GM21390 (cell line): ENCODE results near the gene SLC35A4.
A peak's percentile ranks its signal among the peaks of the same experiment; 100 is the strongest.
"Not testable (repeated sequence)": the region's sequence is repeated elsewhere in the genome, so short reads cannot be mapped to it uniquely, and the experiment has no call there.

ENCODE experiments used
- ATAC-seq: cut with Tn5 transposase; IDR thresholded peaks from one replicate; pipeline ENCODE4 v1.9.1; 2021; ENCODE audit not compliant: unreplicated experiment

SLC35A4 gene

DNA sequence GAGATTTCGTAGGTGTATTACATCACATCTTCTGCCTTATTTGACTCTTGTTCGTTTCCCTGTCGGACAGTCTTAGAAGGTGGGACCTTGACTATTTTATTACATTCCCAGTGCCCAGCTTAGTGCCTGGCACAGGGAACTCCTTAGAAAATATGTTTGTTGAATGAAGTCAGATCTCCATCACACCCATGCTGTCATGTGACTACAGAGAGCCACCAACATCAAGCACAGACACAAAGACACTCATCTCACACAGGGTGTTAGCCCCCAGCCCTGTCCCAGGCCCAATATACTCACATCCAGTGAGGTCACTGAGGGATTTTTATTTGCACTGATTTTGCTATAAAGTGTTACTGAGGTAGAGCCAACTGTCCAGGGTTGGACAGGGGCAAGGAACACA lies 6.7 kb upstream of the SLC35A4 start:
- no peak for ATAC-seq

DNA sequence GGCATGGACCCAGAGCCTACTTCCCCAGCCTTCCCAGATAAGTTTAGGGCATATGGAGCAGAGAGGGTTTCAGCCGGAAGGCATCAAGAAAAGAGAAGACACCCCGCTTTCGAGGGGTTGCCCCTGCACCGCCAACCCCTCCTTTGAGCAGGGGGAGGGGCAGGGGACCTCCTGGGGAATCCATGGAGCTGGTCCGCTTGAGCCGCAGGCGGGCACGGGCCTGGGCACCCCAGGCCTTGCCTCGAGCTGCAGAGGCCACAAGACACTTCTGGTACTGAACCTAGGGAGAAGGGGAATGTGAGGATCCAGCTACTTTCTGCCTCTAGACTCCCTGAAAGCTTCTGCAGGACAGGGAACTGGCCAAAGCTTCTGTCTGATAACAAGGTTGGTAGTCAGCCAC lies 6.1 kb upstream of the SLC35A4 start:
- no peak for ATAC-seq

DNA sequence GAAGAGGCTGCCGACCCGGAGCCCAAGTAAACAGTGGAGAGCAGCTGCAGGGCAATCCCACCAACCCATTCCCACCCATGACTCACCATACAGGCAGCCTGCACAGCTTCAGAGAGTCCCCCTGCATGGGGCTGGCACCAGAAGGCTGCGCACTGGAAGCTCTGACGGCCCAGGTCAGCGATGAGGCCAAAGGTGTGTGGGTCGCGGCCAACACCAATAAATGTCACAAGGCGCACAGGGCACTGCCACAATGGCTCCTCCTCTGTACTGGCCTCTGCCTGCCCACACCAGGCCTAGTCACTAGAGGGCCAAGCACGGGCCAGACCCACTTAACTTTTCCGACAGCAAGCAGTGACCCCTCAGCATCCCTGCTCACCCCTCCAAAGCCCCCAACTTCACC lies 4.4 kb upstream of the SLC35A4 start:
- no peak for ATAC-seq

DNA sequence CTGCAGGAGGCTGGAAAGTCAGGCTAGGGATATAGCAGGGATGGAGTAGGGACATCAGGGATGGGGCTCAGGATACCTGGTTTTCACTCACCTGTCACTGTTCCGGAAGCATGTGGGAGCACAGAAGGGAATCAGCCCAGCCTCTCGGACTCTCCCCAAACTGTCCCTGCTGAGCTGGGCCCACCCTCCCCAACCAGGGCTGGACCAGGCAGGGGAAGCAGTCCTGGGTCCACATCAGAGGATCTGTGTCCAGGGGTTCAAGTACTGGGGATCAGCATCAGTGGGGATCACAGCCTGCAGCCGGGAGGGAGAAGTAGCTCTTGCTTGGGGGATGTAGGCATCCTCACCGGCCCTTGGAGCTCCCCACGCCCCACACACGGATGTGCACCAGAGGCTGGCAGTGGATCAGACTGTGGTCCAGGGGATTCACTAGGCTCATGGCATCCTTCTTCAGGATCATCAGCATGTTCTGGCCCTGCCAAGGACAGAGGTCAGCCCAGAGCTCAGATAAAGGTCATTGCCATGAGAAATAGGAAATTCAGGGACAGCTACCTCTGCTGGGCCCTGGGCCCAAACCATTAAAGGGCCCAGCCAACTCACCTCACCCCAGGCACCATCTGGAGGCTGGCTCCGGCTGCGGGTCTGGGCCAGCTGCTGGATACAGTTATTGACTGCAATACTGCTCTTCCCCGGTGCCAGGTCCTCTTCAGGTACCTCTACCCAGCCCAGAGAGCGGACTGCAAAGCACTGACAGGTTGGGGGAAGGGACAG lies 2.7 kb upstream of the SLC35A4 start:
- no peak for ATAC-seq

DNA sequence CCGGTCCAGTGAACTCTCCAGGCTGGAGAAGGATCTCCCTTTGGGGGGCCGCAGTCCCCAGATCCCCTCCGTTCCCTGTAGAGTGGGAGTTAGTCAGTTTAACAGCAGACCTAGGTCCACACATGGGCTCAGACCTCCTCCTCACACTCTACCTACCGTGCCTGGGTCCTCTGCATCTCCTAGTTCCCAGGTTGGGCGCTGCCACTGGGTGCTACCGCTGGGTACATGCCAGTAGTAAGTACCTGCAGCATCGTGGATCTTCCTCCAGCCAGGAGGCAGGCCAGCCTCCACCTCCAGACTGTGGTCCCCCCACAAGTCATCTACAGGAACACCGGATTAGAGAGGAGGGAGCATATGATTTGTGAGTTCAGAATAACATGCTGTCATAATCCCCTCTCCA lies 1.0 kb upstream of the SLC35A4 start:
- no peak for ATAC-seq

DNA sequence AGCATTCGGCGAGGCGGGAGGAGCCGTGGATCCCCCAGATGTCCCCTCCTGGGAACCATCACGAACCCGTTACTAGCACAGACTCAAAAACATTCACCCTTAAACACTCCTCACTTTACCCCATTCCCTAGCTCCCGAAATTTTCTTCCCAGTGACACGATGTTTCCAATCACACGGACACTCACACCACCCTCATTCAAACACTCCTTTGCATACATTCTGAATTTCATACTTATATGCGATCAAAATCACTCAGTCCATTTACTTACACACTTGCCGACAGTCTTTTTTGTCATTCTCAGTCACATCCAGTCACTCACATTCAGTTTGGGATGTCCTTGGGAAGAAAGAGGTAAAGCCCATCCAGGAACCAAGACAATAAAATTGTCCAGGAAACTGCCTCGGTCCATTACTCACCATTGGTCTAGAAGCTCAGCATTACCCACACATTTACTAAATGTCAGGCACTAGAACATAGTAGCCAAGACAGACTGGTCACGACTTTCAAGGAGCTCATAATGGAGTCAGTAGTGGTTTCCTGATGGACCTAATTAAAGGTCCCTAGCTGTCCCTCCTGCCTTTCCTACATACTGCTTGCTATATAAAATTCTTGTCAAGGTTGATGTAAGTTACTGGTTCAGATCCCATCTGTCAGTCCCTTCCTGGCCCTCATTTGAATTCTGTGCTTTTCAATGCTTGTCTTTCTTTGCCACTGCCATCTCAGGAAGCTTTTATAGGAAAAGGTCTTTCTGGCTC lies 574 bp downstream of the SLC35A4 start:
- no peak for ATAC-seq

DNA sequence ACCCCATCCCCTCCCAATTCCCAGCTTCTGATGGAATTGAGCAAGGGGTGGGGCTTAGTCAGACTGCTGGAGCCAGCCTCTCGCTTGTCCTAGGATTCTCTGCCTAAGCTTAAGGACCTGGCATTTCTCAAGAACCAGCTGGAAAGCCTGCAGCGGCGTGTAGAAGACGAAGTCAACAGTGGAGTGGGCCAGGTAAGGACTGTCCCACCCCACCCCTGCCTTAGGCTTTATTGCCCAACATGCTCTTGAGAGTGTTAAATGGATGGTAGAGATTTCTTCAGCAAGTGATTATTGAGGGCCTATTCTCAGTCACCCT lies 1.1 kb downstream of the SLC35A4 start:
- ATAC-seq = no peak

DNA sequence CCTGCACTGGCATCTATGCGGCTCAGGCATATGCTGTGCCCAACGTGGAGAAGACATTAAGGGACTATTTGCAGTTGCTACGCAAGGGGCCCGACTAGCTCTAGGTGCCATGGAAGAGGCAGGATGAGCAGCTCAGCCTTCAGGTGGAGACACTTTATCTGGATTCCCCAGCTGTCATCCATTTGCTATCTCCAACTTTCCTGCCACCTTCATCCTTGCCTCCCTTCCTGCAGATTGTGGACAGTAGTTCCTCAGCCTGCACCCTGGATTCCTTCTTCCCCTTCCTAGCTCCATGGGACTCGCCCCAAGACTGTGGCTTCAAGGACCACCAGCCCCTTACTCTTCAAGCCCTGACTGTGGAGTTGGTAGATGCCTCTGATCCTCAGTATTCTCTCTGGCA lies 2.0 kb downstream of the SLC35A4 start:
- ATAC-seq = no peak

DNA sequence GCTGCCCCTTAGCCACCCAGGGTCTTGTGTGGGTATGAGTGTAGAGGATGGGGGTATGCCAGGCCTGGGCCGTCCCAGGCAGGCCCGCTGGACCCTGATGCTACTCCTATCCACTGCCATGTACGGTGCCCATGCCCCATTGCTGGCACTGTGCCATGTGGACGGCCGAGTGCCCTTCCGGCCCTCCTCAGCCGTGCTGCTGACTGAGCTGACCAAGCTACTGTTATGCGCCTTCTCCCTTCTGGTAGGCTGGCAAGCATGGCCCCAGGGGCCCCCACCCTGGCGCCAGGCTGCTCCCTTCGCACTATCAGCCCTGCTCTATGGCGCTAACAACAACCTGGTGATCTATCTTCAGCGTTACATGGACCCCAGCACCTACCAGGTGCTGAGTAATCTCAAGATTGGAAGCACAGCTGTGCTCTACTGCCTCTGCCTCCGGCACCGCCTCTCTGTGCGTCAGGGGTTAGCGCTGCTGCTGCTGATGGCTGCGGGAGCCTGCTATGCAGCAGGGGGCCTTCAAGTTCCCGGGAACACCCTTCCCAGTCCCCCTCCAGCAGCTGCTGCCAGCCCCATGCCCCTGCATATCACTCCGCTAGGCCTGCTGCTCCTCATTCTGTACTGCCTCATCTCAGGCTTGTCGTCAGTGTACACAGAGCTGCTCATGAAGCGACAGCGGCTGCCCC lies 2.6 kb downstream of the SLC35A4 start:
- no peak for ATAC-seq

DNA sequence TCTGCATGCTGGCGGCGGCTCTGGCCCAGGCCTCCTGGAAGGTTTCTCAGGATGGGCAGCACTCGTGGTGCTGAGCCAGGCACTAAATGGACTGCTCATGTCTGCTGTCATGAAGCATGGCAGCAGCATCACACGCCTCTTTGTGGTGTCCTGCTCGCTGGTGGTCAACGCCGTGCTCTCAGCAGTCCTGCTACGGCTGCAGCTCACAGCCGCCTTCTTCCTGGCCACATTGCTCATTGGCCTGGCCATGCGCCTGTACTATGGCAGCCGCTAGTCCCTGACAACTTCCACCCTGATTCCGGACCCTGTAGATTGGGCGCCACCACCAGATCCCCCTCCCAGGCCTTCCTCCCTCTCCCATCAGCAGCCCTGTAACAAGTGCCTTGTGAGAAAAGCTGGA lies 3.2 kb downstream of the SLC35A4 start:
- no peak for ATAC-seq

DNA sequence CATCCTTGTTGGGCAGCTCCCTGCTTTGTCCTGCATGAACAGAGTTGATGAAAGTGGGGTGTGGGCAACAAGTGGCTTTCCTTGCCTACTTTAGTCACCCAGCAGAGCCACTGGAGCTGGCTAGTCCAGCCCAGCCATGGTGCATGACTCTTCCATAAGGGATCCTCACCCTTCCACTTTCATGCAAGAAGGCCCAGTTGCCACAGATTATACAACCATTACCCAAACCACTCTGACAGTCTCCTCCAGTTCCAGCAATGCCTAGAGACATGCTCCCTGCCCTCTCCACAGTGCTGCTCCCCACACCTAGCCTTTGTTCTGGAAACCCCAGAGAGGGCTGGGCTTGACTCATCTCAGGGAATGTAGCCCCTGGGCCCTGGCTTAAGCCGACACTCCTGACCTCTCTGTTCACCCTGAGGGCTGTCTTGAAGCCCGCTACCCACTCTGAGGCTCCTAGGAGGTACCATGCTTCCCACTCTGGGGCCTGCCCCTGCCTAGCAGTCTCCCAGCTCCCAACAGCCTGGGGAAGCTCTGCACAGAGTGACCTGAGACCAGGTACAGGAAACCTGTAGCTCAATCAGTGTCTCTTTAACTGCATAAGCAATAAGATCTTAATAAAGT lies 3.9 kb downstream of the SLC35A4 start:
- no peak for ATAC-seq

DNA sequence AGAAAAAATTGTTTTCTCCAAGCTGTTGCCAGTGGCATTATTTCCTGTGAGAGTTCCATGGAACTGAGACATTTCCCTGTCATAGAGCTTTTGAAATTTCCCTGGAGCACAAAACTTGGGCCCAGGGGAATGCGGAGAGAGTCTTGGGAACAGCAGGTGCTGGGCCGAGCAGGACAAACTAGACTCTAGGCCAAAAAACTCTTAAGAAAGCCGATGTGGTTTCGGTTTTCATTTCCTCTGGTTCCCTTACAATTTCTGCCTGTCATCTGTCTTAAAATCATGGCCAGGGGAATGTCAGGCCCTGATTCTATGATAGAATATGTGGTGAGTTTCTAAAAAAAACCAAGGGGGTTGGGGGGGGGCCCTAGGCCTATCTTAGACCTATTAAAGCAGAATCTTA lies 4.6 kb downstream of the SLC35A4 start:
- peak; percentile 28 for ATAC-seq

DNA sequence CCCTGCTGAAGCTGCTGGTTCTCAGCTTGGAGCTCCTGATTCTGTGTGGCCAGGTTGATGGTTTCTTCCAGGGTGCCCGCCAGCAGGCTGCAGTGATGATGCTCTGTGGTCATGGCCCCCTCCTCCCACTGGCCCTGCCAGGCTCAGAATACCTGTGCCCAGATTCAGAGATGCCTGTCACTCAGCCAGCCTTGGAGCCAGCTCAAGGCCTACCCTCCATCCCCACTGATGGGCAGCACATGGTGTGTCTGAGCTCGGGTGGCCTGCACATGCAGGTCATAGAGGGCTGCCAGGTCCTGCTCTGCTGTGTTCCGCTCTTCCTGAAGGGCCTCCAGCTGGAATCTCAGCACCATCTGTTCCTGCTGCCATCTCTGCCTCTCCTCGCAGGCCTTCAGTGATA lies 5.4 kb downstream of the SLC35A4 start:
- no peak for ATAC-seq

DNA sequence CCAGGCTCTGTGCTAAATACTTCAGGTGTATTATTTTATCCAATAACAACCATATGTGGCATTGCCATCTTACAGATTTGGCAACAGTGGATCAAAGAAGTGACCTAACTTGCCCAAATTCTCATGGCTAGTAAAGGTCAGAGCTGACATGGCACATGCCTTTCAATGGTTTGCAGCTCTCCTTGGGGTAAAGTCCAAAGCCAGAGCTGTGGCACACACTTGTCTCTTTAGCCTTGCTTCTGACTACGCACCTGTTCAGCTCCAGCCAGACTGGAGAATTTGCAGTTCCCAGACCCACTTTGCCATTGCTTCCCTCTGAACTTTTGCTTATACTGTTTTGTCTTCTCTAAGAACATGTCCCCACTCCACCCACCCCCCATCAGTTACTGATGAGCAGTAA lies 5.9 kb downstream of the SLC35A4 start:
- no peak for ATAC-seq

DNA sequence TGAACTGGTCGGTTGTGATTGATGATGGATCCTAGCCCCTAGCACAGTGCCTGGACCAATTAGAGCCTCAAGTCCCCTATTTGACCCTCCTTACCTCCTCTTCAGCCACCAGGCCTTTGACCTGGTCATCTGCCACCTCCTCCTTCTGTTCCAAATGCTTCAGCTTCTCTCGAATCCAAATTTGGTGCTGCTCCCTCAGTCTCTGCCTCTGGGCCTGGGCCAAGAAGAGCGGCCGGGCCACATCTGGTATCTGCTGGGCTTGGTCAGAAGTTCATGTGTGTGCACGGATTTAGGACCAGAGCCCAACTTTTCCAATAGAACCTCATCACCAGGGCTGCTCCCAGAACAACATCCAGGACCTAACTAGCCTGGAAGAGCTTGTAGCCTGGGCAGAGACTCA lies 6.5 kb downstream of the SLC35A4 start:
- no peak for ATAC-seq

DNA sequence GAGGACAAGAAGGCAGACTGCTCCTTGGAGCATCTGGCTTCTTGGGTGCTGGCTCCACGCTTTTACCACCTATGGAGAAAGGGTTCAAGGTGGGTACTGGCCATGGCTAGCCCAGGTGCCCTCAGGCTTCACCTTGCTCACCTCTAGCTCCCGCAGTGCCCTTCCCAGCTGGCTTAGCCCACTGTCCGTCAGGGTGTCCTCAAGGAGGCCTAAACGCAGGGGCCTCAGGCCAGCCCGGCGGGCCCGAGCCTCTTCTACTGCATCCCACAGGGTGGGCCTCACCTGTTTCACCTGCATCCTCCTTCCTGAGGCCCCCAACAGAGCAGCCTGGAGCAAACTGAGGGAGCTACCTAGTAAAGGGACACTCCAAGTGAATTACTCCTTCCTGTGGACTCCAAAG lies 9.1 kb downstream of the SLC35A4 start:
- no peak for ATAC-seq

DNA sequence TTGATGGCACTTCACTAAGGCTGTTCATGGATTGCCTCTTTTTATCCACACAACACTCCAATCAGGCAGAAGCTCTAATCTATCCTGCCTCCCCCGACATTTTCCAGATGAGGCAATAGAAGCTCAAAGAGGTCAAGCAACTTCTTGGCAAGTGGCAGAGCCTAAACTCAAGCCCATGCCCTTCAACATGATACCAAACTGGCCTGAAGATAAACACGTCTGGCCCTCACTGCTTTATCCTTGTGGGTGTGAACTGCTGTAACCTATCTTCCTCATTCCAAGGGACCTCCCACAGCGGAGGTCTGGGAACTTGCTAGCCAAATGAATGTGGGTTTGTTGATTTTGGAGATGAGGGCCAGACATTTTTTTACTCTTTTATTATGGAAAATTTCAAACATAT lies 9.5 kb downstream of the SLC35A4 start:
- no peak for ATAC-seq

DNA sequence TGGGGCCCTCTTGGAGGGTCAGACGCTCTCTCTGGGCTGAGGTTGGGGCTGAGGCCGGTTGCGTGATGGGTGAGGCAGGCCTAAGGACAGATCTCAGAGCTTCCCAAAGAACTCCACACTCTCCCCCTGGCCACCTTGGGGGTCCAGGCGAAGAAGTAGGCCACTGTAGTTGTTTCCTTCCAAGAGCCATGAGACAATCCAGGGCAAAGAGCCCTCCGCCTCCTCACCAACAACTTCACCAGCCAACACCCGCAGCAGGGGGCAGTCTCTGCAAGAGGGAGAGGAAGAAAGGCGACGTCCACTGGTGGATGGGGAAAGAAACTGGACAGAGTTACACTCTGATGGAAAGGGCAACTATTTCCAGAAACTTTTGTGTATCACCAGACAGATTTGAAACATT lies 10.7 kb downstream of the SLC35A4 start:
- ATAC-seq = no peak

DNA sequence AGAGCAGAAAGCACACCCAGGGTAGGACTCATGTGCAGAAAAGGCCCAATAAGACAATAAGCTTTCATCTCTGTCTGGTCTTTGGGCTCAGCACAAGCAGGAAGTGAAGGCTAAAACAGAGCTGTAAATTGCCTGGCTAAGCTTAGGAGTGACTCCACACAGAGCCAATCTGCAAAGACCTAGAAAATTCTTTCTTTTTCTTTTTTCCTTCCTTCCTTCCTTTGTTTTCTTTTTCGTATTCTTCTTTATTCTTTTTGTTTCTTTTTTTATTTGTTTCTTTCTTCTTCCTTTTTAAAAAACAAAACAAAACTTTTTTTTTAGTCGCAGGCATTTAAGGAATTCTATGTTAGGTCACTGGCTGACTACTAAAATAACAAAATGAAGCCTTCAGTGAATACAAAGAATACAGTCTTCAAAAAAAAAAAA lies 12.2 kb downstream of the SLC35A4 start:
- ATAC-seq = no peak

DNA sequence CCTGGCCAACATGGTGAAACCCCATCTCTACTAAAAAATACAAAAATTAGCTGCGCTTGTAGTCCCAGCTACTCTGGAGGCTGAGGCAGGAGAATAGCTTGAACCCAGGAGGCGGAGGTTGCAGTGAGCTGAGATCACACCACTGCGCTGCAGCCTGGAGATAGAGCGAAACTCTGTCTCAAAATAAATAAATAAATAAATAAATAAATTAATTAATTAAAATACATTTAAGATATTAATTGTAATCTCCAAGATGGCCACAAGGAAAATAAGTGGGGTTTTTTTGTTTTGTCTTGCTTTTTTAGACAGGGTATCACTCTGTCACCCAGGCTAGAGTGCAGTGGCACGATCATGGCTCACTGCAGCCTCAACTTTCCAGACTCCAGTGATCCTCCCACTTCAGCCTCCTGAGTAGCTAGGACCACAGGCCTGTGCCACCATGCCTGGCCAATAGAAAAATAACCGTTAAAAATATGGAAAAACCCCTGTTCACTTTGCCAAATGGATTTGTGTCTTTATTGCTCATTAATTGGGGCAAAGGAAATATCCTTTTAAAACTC lies 14.6 kb downstream of the SLC35A4 start:
- ATAC-seq = not testable (repeated sequence)

DNA sequence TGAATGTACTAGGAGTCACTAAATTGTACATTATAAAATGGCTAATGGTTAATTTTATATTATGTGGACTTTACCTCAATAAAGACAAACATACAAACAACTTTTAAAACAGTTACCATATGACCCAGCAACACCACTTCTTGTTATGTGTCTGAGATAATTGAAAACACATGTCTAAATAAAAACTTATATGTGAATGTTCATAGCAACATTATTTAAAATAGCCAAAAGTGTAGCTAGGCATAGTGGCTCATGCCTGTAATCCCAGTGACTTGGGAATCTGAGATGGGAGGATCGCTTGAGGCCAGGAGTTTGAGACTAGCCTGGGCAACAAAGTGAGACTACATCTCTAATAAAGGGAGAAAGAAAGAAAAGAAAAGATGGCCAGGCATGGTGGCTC lies 22.9 kb downstream of the SLC35A4 start:
- no peak for ATAC-seq
